ENCODE measurements around the gene ARID5B. TPM values are rescaled to one million over a fixed set of nuclear protein-coding genes. Genes with fewer than 3 reads are reported as not detected.

The ARID5B gene
- total RNA-seq, 1 donor from 2014 or later = 15.8 TPM

GRCh38 chr10:62085821-62086220, 184.3 kb downstream of the ARID5B start:
- DNase-seq (ENCODE audit: low read depth) = peak; percentile 54

- DNase-seq (ENCODE audit: low read depth) = no peak
Measured at GRCh38 chr10:62087329-62087728, 185.8 kb downstream of the ARID5B start.

DNA sequence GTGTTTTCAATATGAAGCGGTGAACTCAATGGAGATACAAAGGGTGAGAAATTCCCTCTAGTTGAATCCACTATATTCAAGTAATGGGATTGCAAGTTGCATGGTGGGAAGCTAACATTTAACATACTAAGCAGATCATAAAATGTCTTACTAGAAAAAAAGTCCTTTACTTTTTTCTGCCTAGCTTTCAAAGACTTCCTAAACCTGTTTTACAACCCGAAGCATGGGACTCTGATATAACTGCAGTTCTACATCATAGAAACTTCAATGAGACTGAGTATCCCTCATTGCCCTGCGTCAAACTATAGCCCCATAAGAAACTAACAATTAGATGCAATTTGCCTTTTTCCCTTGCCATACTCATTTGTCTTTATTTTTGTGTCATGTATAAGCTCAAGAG, 187.3 kb downstream of the ARID5B start:
- no peak for DNase-seq (ENCODE audit: low read depth)

- DNase-seq (ENCODE audit: low read depth) = no peak
Measured at GRCh38 chr10:62092301-62093030, 191.0 kb downstream of the ARID5B start.

DNA sequence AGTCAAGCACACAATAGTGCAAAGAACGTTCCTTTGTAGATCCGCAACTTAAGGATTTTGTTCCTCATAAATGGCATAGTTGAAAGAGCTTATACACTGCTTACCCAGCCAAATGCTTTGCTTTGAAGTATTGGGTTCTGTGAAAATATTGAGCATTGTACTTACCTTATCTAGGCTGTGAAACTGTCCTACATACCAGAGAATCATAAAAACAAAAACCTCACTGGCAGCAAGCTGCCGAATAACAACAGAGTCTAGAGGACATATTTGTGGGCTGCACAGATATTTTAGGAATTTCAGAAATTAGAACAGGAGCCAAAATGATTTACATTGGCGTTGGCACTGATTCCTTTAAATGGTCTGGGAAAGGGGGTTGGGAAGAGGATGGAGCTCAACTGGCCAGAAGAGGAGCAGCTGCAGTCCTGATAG, 192.4 kb downstream of the ARID5B start:
- DNase-seq (ENCODE audit: low read depth) = peak; percentile 93

DNA sequence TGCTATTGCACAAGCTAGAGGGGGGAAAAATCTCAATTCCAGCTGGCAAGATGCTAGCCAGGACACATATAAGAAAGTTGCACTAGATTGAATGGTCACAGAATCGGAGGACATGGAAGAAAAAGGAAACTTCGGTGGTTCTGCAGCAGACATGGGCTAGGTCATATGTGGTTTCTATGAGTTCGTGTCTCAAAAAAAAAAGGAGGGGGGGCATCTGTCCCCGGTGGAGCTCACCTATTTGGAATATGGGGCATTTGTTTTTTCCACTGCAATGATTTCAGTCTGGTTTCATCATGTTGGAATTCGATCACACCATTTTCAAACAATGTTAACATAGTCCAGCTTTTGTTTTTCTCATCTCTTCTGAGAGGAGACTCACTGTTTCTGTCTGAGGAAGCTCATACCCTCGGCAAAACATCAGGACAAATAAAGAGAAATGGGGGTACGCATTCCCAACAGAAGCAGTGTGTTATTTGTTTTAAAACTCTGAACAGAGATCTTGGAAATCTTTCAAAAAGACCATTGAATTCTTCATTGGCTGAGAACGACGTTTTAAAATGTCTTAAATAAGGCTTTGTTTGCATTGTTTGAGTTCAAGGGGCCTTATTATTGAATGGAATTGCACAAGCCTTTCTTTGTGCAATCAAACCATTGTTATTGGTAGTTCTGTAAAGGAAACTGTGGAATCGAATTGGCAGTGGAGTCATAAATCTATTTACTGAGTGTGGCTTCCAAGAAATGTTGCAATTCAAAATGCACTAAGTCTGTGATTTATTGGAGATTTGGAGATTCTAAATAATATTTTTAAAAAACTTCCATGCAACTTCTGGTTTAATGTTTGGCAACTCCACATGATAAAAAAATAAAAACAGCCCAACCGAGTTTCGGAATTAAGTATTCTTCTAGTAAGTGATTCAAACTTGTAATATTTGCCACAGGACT, 194.0 kb downstream of the ARID5B start:
- DNase-seq (ENCODE audit: low read depth) = peak; percentile 35

GRCh38 chr10:62096256-62096933, 194.9 kb downstream of the ARID5B start:
- DNase-seq (ENCODE audit: low read depth) = no peak

DNA sequence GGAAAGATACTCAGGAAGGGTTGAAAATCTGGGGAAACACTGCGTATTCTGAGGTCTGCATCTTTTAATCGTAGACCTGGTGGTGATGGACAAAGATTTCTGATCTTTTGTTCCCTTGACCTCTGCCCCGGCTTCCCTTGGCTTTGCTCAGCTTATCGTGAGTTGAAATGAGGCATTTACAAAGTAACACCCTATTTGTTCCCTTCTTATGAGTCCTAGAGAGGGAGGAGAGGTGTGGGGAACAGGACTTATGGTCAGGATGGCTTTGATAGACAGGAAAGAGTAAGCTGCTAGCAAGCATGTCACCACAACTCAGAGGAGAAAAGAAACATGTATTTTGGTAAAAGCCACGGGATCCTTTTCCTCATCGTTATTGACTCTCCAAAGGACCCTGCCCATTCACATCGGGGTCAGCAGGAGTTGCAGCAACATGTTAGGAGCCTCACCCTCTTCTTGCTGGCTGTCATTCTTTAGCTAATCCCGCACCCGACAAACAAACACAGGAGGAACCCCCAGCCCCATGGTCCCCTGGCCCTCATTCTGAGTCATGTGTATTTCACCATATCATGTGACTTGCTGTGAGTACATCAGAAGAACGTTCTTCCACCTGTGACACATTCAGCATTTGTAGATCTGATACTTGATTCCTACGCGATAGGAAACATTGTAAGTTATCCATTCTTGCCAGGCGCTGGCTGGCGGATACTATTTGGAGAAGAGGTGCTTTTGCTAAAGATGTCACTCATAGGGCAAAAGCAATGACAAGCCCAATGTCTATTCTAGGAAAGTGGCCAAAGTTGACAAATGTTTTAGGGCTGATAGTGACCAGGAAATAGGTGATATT, 197.0 kb downstream of the ARID5B start:
- DNase-seq (ENCODE audit: low read depth) = no peak

DNA sequence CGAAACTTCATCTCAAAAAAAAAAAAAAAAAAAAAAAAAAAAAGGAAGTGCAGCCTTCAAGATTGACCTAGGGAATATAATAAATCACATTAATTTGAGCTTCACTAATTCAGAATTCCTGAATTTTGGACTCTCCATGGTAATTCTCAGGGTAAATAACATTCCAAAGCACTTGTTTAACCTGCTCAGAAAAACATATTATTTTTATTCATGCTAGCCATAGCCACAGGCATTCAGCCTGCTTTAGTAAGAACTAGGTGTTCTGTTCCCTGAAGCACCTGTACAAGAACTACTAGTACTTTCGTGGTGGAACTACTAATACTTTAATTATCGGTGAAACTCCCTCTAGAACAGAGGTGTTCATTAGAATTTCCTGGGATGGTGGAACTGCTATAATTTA, 197.8 kb downstream of the ARID5B start:
- no peak for DNase-seq (ENCODE audit: low read depth)

GRCh38 chr10:62103857-62104256, 202.4 kb downstream of the ARID5B start:
- no peak for DNase-seq (ENCODE audit: low read depth)

DNA sequence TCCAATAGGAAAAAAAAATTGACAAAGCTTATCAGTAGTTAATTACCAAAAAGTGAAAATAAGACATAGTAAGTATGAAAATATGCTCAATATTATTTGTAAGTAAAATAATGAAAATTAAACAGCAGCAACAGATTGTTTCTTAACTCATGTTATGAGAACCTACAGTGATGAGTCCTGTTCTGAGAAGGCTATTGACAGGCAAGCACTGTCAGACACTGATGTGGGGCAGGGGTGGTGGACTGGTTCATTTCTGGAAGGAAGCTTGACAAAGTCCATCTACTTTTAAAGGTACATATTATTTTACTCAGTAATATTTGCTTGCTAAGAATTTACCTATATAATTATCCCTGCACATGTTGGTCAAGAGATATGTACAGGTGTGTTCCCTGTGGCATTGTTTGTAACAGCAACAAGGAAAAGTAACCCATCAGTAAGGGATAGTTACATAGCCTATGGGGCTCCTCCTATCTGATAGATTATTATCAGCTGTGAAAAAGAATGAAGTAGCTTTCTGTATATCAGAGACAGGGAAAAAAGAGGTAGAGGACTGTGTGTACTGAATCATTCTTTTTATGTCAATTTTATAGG, 205.5 kb downstream of the ARID5B start:
- no peak for DNase-seq (ENCODE audit: low read depth)

GRCh38 chr10:62108759-62109586, 207.5 kb downstream of the ARID5B start:
- no peak for DNase-seq (ENCODE audit: low read depth)

GRCh38 chr10:62109587-62110293, 208.2 kb downstream of the ARID5B start:
- DNase-seq (ENCODE audit: low read depth) = no peak

DNA sequence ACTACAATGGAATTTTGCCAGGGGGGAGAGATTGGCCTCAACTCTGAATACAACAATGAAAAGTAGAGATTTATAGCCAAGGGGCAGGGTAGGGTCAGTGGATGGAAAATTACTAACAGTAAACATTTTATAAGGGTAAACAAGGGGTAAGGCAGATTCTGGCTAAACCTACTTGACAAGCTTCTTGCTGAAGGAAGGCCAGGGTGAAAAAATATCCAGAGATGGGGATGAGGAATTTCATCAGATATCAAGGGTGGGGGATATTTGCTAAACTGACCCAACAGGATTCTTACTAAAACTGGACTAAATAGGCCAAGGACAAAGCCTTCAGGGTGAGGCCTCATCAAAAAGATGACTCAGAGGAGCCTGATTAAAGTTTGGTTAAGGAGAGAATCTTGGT, 210.8 kb downstream of the ARID5B start:
- DNase-seq (ENCODE audit: low read depth) = no peak

DNA sequence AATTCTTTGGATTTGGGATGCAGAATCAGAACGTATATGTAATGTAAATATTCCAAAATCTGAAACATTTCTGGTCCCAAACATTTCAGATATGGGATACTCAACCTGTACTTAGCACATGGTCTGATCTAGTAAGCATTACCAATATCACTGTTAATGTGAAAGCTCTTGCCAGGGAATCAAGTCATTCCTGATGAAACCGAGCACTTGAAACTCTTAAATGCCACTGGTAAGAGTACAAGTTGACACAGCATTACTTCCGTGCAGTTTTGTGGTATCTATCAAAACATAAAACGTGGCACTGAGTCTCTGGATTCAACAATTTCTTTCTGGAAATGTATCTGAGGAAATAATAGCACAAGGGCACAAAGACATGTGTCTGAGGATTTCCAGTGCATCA, 211.5 kb downstream of the ARID5B start:
- DNase-seq (ENCODE audit: low read depth) = no peak

DNA sequence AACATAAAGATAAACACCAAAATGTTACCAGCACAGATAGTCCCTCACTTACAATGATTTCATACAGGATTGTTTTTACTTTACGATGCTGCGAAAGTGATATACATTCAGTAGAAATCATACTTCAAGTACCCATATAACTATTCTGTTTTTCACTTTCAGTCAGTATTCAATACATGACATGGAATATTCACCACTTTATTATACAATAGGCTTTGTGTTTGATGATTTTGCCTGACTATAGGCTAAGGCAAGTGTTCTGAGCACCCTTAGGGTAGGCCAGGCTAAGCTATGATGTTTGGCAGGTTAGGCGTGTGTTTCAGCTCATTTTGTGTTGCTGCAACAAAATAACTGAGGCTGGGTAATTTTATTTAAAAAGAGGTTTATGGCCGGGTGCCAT, 212.2 kb downstream of the ARID5B start:
- no peak for DNase-seq (ENCODE audit: low read depth)

GRCh38 chr10:62115321-62115720, 213.8 kb downstream of the ARID5B start:
- DNase-seq (ENCODE audit: low read depth) = no peak

- no peak for DNase-seq (ENCODE audit: low read depth)
Measured at GRCh38 chr10:62115842-62116241, 214.3 kb downstream of the ARID5B start.

DNA sequence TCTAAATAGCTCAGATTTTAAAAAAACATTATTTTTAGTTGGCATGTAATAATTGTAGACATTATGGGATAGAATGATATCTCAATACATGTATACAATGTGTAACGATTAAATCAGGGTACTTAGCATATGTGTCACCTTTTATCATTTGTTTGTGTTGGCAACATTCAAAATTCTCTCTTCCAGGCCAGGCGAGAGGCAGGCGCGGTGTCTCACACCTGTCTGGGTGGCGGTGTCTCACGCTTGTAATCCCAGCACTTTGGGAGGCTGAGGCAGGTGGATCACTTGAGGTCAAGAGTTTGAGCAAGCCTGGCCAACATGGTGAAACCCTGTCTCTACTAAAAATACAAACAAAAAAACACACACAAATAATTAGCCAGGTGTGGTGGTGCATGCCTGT, 215.4 kb downstream of the ARID5B start:
- no peak for DNase-seq (ENCODE audit: low read depth)
